Endothelial cell of umbilical vein (primary cell): ENCODE measurements around the gene CGB8.

Experiments used
- CTCF ChIP-seq, 2 donors: IDR thresholded peaks; 1 replicate in 1 of 2; 2 replicates in 1 of 2; pipeline ENCODE4 v1.5.1; 2011; ENCODE audit warnings: low read length in 2 of 2, mild to moderate bottlenecking in 2 of 2, moderate library complexity in 2 of 2, control low read depth in 1 of 2, inconsistent platforms in 1 of 2, low read depth in 1 of 2; ENCODE audit not compliant: insufficient read depth in 1 of 2; ENCODE audit errors: extremely low read depth in 1 of 2
- EZH2 ChIP-seq: IDR thresholded peaks from 2 replicates; pipeline ENCODE4 v1.6.1; 2012; ENCODE audit warnings: borderline replicate concordance, low read depth, mild to moderate bottlenecking, moderate library complexity, low read length, inconsistent platforms; ENCODE audit not compliant: severe bottlenecking
- MAX ChIP-seq: IDR thresholded peaks from 2 replicates; pipeline ENCODE4 v1.6.1; 2011; ENCODE audit not compliant: insufficient read depth, insufficient read length
- POLR2A ChIP-seq: IDR thresholded peaks from 2 replicates; pipeline ENCODE4 v1.6.1; 2012; ENCODE audit warnings: low read depth, mild to moderate bottlenecking, control low read depth, low read length

GRCh38 chr19:49092686-49093085, 43.8 kb upstream of the CGB8 start:
- TF ChIP-seq POLR2A (no peak), CTCF (IDR thresholded peaks at IDR 0.05; ENCODE audit: extremely low read depth in 1 of 2, insufficient read depth in 1 of 2, low read depth in 1 of 2, low read length in 2 of 2) (no peak), EZH2 (no peak), MAX (no peak)
